HEK293 (cell line): Measurements from ENCODE around the gene IRF2.

Source experiments
- CTCF ChIA-PET: fragments of 350-600 bp; formaldehyde crosslinking; extraction: SDS; loops from one replicate; lab custom pipeline; 2021; ENCODE audit warnings: antibody characterized with exemption; lab: Yijun Ruan, JAX
- POLR2A ChIA-PET: fragments of 300-600 bp; formaldehyde crosslinking; extraction: SDS; loops from one replicate; lab custom pipeline; 2020; ENCODE audit warnings: antibody characterized with exemption, inconsistent platforms; lab: Yijun Ruan, JAX
- H3K27ac ChIP-seq: fragments of 200-500 bp; sonication (Bioruptor generic); 2 replicates; pipeline ENCODE4 v1.5.1; 2014; ENCODE audit warnings: low read depth, low read length, control low read depth, inconsistent platforms; ENCODE audit errors: extremely low read depth
- H3K36me3 ChIP-seq, 2 experiments: fragments of 200-500 bp in 1 of 2; sonication (Bioruptor generic) in 1 of 2; 1 replicate in 1 of 2; 2 replicates in 1 of 2; pipeline ENCODE4 v1.5.1; 2014 to 2017; ENCODE audit warnings: inconsistent platforms in 2 of 2, low read length in 2 of 2; ENCODE audit not compliant: control insufficient read depth in 2 of 2, insufficient read depth in 1 of 2
- H3K4me1 ChIP-seq: fragments of 200-500 bp; sonication (Bioruptor generic); 2 replicates; pipeline ENCODE4 v1.5.1; 2014; ENCODE audit warnings: mild to moderate bottlenecking, low read length, inconsistent platforms; ENCODE audit not compliant: control insufficient read depth, insufficient read depth
- H3K4me3 ChIP-seq: 2 replicates; pipeline ENCODE4 v1.5.1; 2011; ENCODE audit warnings: low read depth, mild to moderate bottlenecking, control low read depth, low read length, moderate library complexity
- H3K9me3 ChIP-seq: fragments of 200-500 bp; sonication (Bioruptor generic); 2 replicates; pipeline ENCODE4 v1.5.1; 2014; ENCODE audit warnings: low read depth, low read length, inconsistent platforms; ENCODE audit not compliant: control insufficient read depth, insufficient read depth
- GLI4 ChIP-seq: fragments of 450-650 bp; formaldehyde crosslinking; IDR thresholded peaks from 2 replicates; pipeline ENCODE4 v1.5.1; 2016; ENCODE audit warnings: missing biosample characterization, missing genetic modification characterization
- GLIS1 ChIP-seq: fragments of 450-650 bp; formaldehyde crosslinking; IDR thresholded peaks from 2 replicates; pipeline ENCODE4 v1.5.1; 2016; ENCODE audit warnings: missing biosample characterization, missing genetic modification characterization
- KLF16 ChIP-seq: fragments of 450-650 bp; formaldehyde crosslinking; IDR thresholded peaks from 2 replicates; pipeline ENCODE4 v1.5.1; 2017; ENCODE audit warnings: missing biosample characterization, missing genetic modification characterization
- KLF17 ChIP-seq: fragments of 450-650 bp; formaldehyde crosslinking; IDR thresholded peaks from 2 replicates; pipeline ENCODE4 v1.5.1; 2016; ENCODE audit warnings: missing biosample characterization, missing genetic modification characterization
- SCRT2 ChIP-seq: fragments of 450-650 bp; formaldehyde crosslinking; IDR thresholded peaks from 2 replicates; pipeline ENCODE4 v1.5.1; 2016; ENCODE audit warnings: missing biosample characterization, missing genetic modification characterization
- TSHZ1 ChIP-seq: fragments of 450-650 bp; formaldehyde crosslinking; IDR thresholded peaks from 2 replicates; pipeline ENCODE4 v1.5.1; 2016; ENCODE audit warnings: missing biosample characterization, missing genetic modification characterization, borderline replicate concordance
- ZBTB11 ChIP-seq: fragments of 450-650 bp; formaldehyde crosslinking; conservative IDR thresholded peaks from 2 replicates; pipeline ENCODE4 v1.5.1; 2016; ENCODE audit warnings: low read depth, missing biosample characterization, missing genetic modification characterization
- ZNF138 ChIP-seq: fragments of 450-650 bp; formaldehyde crosslinking; IDR thresholded peaks from 2 replicates; pipeline ENCODE4 v1.5.1; 2016; ENCODE audit warnings: missing biosample characterization, missing genetic modification characterization, borderline replicate concordance
- ZNF184 ChIP-seq: fragments of 450-650 bp; IDR thresholded peaks from 2 replicates; pipeline ENCODE4 v1.5.1; 2018; ENCODE audit warnings: missing biosample characterization, mild to moderate bottlenecking, missing genetic modification characterization
- ZNF19 ChIP-seq: fragments of 450-650 bp; formaldehyde crosslinking; IDR thresholded peaks from 2 replicates; pipeline ENCODE4; 2016; ENCODE audit warnings: missing biosample characterization, missing genetic modification characterization, low read depth
- ZNF341 ChIP-seq: fragments of 450-650 bp; formaldehyde crosslinking; IDR thresholded peaks from 2 replicates; pipeline ENCODE4; 2016; ENCODE audit warnings: low read depth, missing biosample characterization, missing genetic modification characterization
- ZNF391 ChIP-seq: fragments of 450-650 bp; formaldehyde crosslinking; IDR thresholded peaks from 2 replicates; pipeline ENCODE4 v1.5.1; 2016; ENCODE audit warnings: low read depth, missing biosample characterization, missing genetic modification characterization, borderline replicate concordance
- ZNF501 ChIP-seq: fragments of 450-650 bp; formaldehyde crosslinking; IDR thresholded peaks from 2 replicates; pipeline ENCODE4 v1.5.1; 2016; ENCODE audit warnings: missing biosample characterization, missing genetic modification characterization
- ZNF514 ChIP-seq: fragments of 450-650 bp; formaldehyde crosslinking; IDR thresholded peaks from 2 replicates; pipeline ENCODE4 v1.5.1; 2016; ENCODE audit warnings: missing biosample characterization, missing genetic modification characterization
- ZNF776 ChIP-seq: fragments of 450-650 bp; formaldehyde crosslinking; IDR thresholded peaks from 2 replicates; pipeline ENCODE4 v1.5.0; 2017; ENCODE audit warnings: missing biosample characterization, missing genetic modification characterization, borderline replicate concordance
- TF ChIP-seq, protein P1 (sequence below): fragments of 450-650 bp; formaldehyde crosslinking; IDR thresholded peaks from 2 replicates; pipeline ENCODE4 v1.5.1; 2017; ENCODE audit warnings: missing biosample characterization, missing genetic modification characterization
- TF ChIP-seq, protein P2 (sequence below): fragments of 450-650 bp; formaldehyde crosslinking; IDR thresholded peaks from 2 replicates; pipeline ENCODE4 v1.5.1; 2016; ENCODE audit warnings: missing biosample characterization, missing genetic modification characterization, low read depth

IRF2 gene

GRCh38 chr4:184348311-184349233 lies 125.8 kb downstream of the IRF2 start (continued):
- TF ChIP-seq, protein P1, sequence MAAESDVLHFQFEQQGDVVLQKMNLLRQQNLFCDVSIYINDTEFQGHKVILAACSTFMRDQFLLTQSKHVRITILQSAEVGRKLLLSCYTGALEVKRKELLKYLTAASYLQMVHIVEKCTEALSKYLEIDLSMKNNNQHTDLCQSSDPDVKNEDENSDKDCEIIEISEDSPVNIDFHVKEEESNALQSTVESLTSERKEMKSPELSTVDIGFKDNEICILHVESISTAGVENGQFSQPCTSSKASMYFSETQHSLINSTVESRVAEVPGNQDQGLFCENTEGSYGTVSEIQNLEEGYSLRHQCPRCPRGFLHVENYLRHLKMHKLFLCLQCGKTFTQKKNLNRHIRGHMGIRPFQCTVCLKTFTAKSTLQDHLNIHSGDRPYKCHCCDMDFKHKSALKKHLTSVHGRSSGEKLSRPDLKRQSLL (tag by site-specific recombination), result no peak
- TF ChIP-seq ZBTB11 (tag by site-specific recombination), result no peak
- no peak for TF ChIP-seq ZNF776 (tag by site-specific recombination)
- TF ChIP-seq KLF16 (tag by site-specific recombination), result no peak
- TF ChIP-seq ZNF514, result no peak
- no peak for TF ChIP-seq ZNF184 (tag by site-specific recombination)
- TF ChIP-seq KLF17 (tag by site-specific recombination), result no peak
- TF ChIP-seq, all 188 proteins: peak for 0

- H3K4me3 ChIP-seq, result no peak overlapping the region
These were observed 126.8 kb downstream of the IRF2 start for GRCh38 chr4:184347251-184348239.

More at GRCh38 chr4:184347251-184348239, 126.8 kb downstream of the IRF2 start:
- Histone ChIP-seq H3K4me1 (peaks cover 3% of the 10 kb centered on the region; the same call in 1 of the 2 replicates), H3K36me3 (no peaks in the 10 kb centered on the region), H3K9me3 (no peaks in the 10 kb centered on the region), H3K27ac (no peak overlapping the region)
- POLR2A ChIA-PET, result interaction anchor here (1.3 kb wide), 1 partner anchor 127 kb away, joined by 3 read pairs; the partner anchor contains the start of gene IRF2
- CTCF ChIA-PET, result interaction anchor here (1.0 to 1.3 kb wide), 2 partner anchors 14 to 82 kb away, joined by 3 read pairs; no protein-coding TSS in a partner anchor
- TF ChIP-seq, protein P2, sequence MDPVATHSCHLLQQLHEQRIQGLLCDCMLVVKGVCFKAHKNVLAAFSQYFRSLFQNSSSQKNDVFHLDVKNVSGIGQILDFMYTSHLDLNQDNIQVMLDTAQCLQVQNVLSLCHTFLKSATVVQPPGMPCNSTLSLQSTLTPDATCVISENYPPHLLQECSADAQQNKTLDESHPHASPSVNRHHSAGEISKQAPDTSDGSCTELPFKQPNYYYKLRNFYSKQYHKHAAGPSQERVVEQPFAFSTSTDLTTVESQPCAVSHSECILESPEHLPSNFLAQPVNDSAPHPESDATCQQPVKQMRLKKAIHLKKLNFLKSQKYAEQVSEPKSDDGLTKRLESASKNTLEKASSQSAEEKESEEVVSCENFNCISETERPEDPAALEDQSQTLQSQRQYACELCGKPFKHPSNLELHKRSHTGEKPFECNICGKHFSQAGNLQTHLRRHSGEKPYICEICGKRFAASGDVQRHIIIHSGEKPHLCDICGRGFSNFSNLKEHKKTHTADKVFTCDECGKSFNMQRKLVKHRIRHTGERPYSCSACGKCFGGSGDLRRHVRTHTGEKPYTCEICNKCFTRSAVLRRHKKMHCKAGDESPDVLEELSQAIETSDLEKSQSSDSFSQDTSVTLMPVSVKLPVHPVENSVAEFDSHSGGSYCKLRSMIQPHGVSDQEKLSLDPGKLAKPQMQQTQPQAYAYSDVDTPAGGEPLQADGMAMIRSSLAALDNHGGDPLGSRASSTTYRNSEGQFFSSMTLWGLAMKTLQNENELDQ (tag by site-specific recombination), result no peak
- TF ChIP-seq SCRT2 (tag by site-specific recombination), result 0 out of 2 replicates have a peak, but pooled peaks have one; percentile 40
- TF ChIP-seq GLIS1, result peak; percentile 54; the same call in 1 of the 2 replicates
- TF ChIP-seq ZNF19 (tag by site-specific recombination), result no peak
- TF ChIP-seq GLI4 (tag by site-specific recombination), result no peak
- no peak for TF ChIP-seq TSHZ1
- no peak for TF ChIP-seq ZNF391 (tag by site-specific recombination)
- no peak for TF ChIP-seq ZNF501 (tag by site-specific recombination)
- TF ChIP-seq ZNF341 (tag by site-specific recombination), result peak; percentile 29; the same call in 1 of the 2 replicates
- no peak for TF ChIP-seq ZNF138
